CD4-positive, alpha-beta T cell (primary cell): ENCODE data around the gene GPR62. TPM values are rescaled to one million over a fixed set of nuclear protein-coding genes. Genes with fewer than 3 reads are reported as not detected.

Experiments
- ATAC-seq: fragments of 200-7000 bp; cut with Tn5 transposase; one replicate; pipeline ENCODE4 v1.10.0; 2022; ENCODE audit warnings: mild to moderate bottlenecking; ENCODE audit not compliant: poor library complexity
- CTCF ChIA-PET: fragments of 350-600 bp; sonication (Branson Sonifier 250); formaldehyde crosslinking; loops from one replicate; lab custom pipeline; 2021; ENCODE audit warnings: antibody characterized with exemption, inconsistent platforms; lab: Charles Lee
- POLR2A ChIA-PET: fragments of 350-600 bp; sonication (Branson Sonifier 250); formaldehyde crosslinking; loops from one replicate; lab custom pipeline; 2021; ENCODE audit warnings: antibody characterized with exemption, inconsistent platforms; lab: Charles Lee
- DNase-seq, 14 experiments: peaks; one replicate each; pipeline ENCODE4 v3.0.0-alpha.2; 2013 to 2020; ENCODE audit warnings: mixed read lengths in 2 of 14
- H3K27ac ChIP-seq, 2 donors: one replicate each; pipeline versions ENCODE4 v1.5.1 to v1.7.0; 2013; ENCODE audit warnings: low read length in 2 of 2, low read depth in 1 of 2, mild to moderate bottlenecking in 1 of 2
- H3K27me3 ChIP-seq, 2 experiments: 1 replicate in 1 of 2; 2 replicates in 1 of 2; pipeline versions ENCODE4 v1.6.1 to v1.7.0; 2013; ENCODE audit warnings: low read length in 2 of 2, control low read depth in 1 of 2, mild to moderate bottlenecking in 1 of 2, moderate library complexity in 1 of 2; ENCODE audit not compliant: insufficient read depth in 2 of 2, control insufficient read depth in 1 of 2
- H3K36me3 ChIP-seq: one replicate; pipeline ENCODE4 v1.6.1; 2013; ENCODE audit warnings: low read length, control low read depth; ENCODE audit not compliant: insufficient read depth
- H3K4me1 ChIP-seq: one replicate; pipeline ENCODE4 v1.6.1; 2013; ENCODE audit warnings: low read length, control low read depth; ENCODE audit not compliant: insufficient read depth
- H3K4me3 ChIP-seq: one replicate; pipeline ENCODE4 v1.5.1; 2013; ENCODE audit warnings: mild to moderate bottlenecking, low read length, moderate library complexity
- H3K9me3 ChIP-seq, 2 experiments: 1 replicate in 1 of 2; 2 replicates in 1 of 2; pipeline versions ENCODE4 v1.6.1 to v1.7.0; 2013; ENCODE audit warnings: low read length in 2 of 2, mild to moderate bottlenecking in 2 of 2, control low read depth in 1 of 2, moderate library complexity in 1 of 2; ENCODE audit not compliant: control insufficient read depth in 1 of 2, insufficient read depth in 1 of 2
- H3K27ac Mint-ChIP-seq: one replicate; pipeline ENCODE4 v1.8.0; 2020; ENCODE audit warnings: mixed read lengths
- H3K27me3 Mint-ChIP-seq: one replicate; pipeline ENCODE4 v1.8.0; 2021; ENCODE audit warnings: mixed read lengths
- H3K36me3 Mint-ChIP-seq: one replicate; pipeline ENCODE4 v1.8.0; 2021; ENCODE audit warnings: low read depth, mixed read lengths
- H3K4me1 Mint-ChIP-seq: one replicate; pipeline ENCODE4 v1.8.0; 2021; ENCODE audit warnings: low read depth, mixed read lengths
- H3K4me3 Mint-ChIP-seq: one replicate; pipeline ENCODE4 v1.8.0; 2020; ENCODE audit warnings: mild to moderate bottlenecking, mixed read lengths
- H3K9me3 Mint-ChIP-seq: one replicate; pipeline ENCODE4 v1.8.0; 2020; ENCODE audit warnings: mixed read lengths
- CTCF ChIP-seq: fragments of 200-600 bp; IDR thresholded peaks from one replicate; pipeline ENCODE4 v1.8.0; 2022; ENCODE audit warnings: antibody characterized with exemption, mild to moderate bottlenecking
- intact Hi-C, 2 experiments: fragments of 100-400 bp; cut with DNase I in 1 of 2; cut with micrococcal nuclease in 1 of 2; formaldehyde crosslinking; loops; one replicate each; pipeline versions ENCODE4 v1.15.1 to v1.9.0; 2023 to 2025; cut with DNase I, micrococcal nuclease
- total RNA-seq, 174 experiments: library from RNA in 2 of 174; stranded (reverse) in 2 of 174; gene quantifications; one replicate each; pipeline ENCODE4 v1.2.3 and lab custom pipeline; 2021 to 2026

Gene GPR62
- total RNA-seq, 2 experiments from 2014 or later = not detected

- Mint-ChIP-seq H3K27ac (no peak overlapping the region), H3K4me1 (no peaks in the 10 kb centered on the region), H3K9me3 (no peaks in the 10 kb centered on the region), H3K36me3 (peaks cover 49% of the 10 kb centered on the region), H3K4me3 (no peak overlapping the region), H3K27me3 (no peaks in the 10 kb centered on the region)
- ATAC-seq = no peak
- Histone ChIP-seq H3K4me1 (no peaks in the 10 kb centered on the region), H3K27me3 (no peaks in the 10 kb centered on the region), H3K27ac (no peak overlapping the region), H3K4me3 (no peak overlapping the region), H3K36me3 (peaks cover 50% of the 10 kb centered on the region), H3K9me3 (no peaks in the 10 kb centered on the region)
- ChIA-PET POLR2A (no interaction called here), CTCF (no interaction called here)
- no peak for TF ChIP-seq CTCF
- intact Hi-C loops = no loop called here
- peak in 1 of 14 experiments; percentile 10 for DNase-seq
Measured at GRCh38 chr3:51932471-51933370, 22.5 kb upstream of the GPR62 start.

- Mint-ChIP-seq H3K9me3 (no peaks in the 10 kb centered on the region), H3K36me3 (peaks cover 58% of the 10 kb centered on the region), H3K27me3 (no peaks in the 10 kb centered on the region), H3K4me1 (no peaks in the 10 kb centered on the region), H3K27ac (no peak overlapping the region), H3K4me3 (no peak overlapping the region)
- no peak overlapping the region for H3K27ac ChIP-seq
- no peak overlapping the region for H3K4me3 ChIP-seq
- H3K9me3 ChIP-seq = no peaks in the 10 kb centered on the region
- no peaks in the 10 kb centered on the region for H3K4me1 ChIP-seq
- DNase-seq (peak in 1 of 14 experiments; percentile 14), ATAC-seq (no peak)
- TF ChIP-seq CTCF = no peak
- no peaks in the 10 kb centered on the region for H3K27me3 ChIP-seq
- intact Hi-C loops = no loop called here
- CTCF ChIA-PET = no interaction called here
- peaks cover 59% of the 10 kb centered on the region for H3K36me3 ChIP-seq
- POLR2A ChIA-PET = no interaction called here
Measured at GRCh38 chr3:51933471-51934138, 21.6 kb upstream of the GPR62 start.

GRCh38 chr3:51934139-51934850, 20.9 kb upstream of the GPR62 start:
- ATAC-seq (no peak), DNase-seq (peak in 1 of 14 experiments; percentile 9)
- H3K27me3 ChIP-seq = no peaks in the 10 kb centered on the region
- intact Hi-C loops = no loop called here
- no peaks in the 10 kb centered on the region for H3K9me3 ChIP-seq
- Mint-ChIP-seq H3K36me3 (peaks cover 65% of the 10 kb centered on the region), H3K27me3 (no peaks in the 10 kb centered on the region), H3K4me3 (no peak overlapping the region), H3K4me1 (peaks cover 4% of the 10 kb centered on the region), H3K9me3 (no peaks in the 10 kb centered on the region), H3K27ac (no peak overlapping the region)
- no peak for TF ChIP-seq CTCF
- H3K4me1 ChIP-seq = no peaks in the 10 kb centered on the region
- CTCF ChIA-PET = no interaction called here
- H3K27ac ChIP-seq = no peak overlapping the region
- POLR2A ChIA-PET = no interaction called here
- H3K4me3 ChIP-seq = no peak overlapping the region
- H3K36me3 ChIP-seq = peaks cover 66% of the 10 kb centered on the region
